PC-9 (cell line): ENCODE data around the gene MARCHF6.
"Not testable (repeated sequence)": the region's sequence is repeated elsewhere in the genome, so short reads cannot be mapped to it uniquely, and the experiment has no call there.

Source experiments
- CTCF ChIP-seq: fragments of 200-600 bp; sonication (generic); conservative IDR thresholded peaks from 2 replicates; pipeline ENCODE4 v1.6.1; 2017; ENCODE audit warnings: mixed run types, antibody characterized with exemption, mild to moderate bottlenecking, moderate library complexity
- EZH2 ChIP-seq: fragments of 200-600 bp; sonication (generic); IDR thresholded peaks from 2 replicates; pipeline ENCODE4 v1.8.0; 2017; ENCODE audit warnings: antibody characterized with exemption, low read depth

- not testable (repeated sequence) for TF ChIP-seq CTCF, EZH2
These were observed 8.9 kb upstream of the MARCHF6 start for GRCh38 chr5:10344461-10345106.
